Osteocyte (in vitro differentiated cells): Measurements from ENCODE around the gene TM2D1. TPM values are rescaled to one million over a fixed set of nuclear protein-coding genes. Genes with fewer than 3 reads are reported as not detected.

ENCODE experiments used
- DNase-seq: peaks from one replicate; pipeline ENCODE4 v3.0.0; 2021; ENCODE audit warnings: mixed read lengths; ENCODE audit not compliant: unreplicated experiment; ENCODE audit errors: extremely low spot score
- H3K27ac Mint-ChIP-seq: one replicate; pipeline ENCODE4 v1.8.0; 2021; ENCODE audit warnings: mild to moderate bottlenecking, mixed read lengths; ENCODE audit not compliant: unreplicated experiment
- H3K27me3 Mint-ChIP-seq: one replicate; pipeline ENCODE4 v1.8.0; 2021; ENCODE audit warnings: mixed read lengths; ENCODE audit not compliant: unreplicated experiment
- H3K36me3 Mint-ChIP-seq: one replicate; pipeline ENCODE4 v1.8.0; 2021; ENCODE audit warnings: mixed read lengths; ENCODE audit not compliant: unreplicated experiment
- H3K4me1 Mint-ChIP-seq: one replicate; pipeline ENCODE4 v1.8.0; 2021; ENCODE audit warnings: mixed read lengths; ENCODE audit not compliant: unreplicated experiment
- H3K4me3 Mint-ChIP-seq: one replicate; pipeline ENCODE4 v1.8.0; 2021; ENCODE audit warnings: mild to moderate bottlenecking, moderate library complexity, mixed read lengths; ENCODE audit not compliant: unreplicated experiment
- H3K9me3 Mint-ChIP-seq: one replicate; pipeline ENCODE4 v1.8.0; 2021; ENCODE audit warnings: mixed read lengths; ENCODE audit not compliant: unreplicated experiment
- CTCF ChIP-seq: fragments of 200-600 bp; sonication (generic); IDR thresholded peaks from 2 replicates; pipeline ENCODE4 v1.5.0; 2021; ENCODE audit warnings: antibody characterized with exemption, mild to moderate bottlenecking, moderate library complexity
- total RNA-seq: library from RNA; stranded (reverse); gene quantifications from 2 replicates; pipeline ENCODE4 v1.2.1, GENCODE V29; 2021

The TM2D1 gene
- total RNA-seq, 1 donor from 2014 or later, result 56.9 TPM

DNA sequence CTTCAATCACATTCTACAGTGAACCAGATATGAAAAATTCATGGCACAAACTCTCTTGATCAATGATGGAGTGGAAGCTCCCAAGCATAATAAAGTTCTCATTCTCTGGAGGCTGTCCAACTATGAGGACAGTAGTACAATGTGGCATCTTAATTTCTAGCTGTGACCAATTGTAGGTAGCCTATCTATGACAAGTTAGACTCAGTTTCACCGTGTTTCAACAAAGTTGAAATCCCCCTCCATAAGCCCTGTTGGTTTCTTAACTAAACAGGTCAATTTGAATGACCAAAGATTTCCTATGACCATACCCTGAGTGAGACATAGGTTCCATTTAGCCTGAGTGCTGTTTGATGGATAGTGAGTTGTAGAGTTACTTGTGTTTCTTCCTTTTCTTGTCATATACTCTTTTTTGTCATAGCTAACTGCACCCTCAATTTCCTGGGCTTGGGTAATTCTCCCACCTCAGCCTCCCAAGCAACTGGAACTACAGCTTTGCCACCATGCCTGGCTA, 29.1 kb upstream of the TM2D1 start:
- Mint-ChIP-seq H3K27me3 (no peaks in the 10 kb centered on the region), H3K36me3 (no peaks in the 10 kb centered on the region), H3K27ac (no peak overlapping the region), H3K4me1 (peaks cover 4% of the 10 kb centered on the region), H3K9me3 (no peaks in the 10 kb centered on the region), H3K4me3 (no peak overlapping the region)
- no peak for DNase-seq
- no peak for TF ChIP-seq CTCF

DNA sequence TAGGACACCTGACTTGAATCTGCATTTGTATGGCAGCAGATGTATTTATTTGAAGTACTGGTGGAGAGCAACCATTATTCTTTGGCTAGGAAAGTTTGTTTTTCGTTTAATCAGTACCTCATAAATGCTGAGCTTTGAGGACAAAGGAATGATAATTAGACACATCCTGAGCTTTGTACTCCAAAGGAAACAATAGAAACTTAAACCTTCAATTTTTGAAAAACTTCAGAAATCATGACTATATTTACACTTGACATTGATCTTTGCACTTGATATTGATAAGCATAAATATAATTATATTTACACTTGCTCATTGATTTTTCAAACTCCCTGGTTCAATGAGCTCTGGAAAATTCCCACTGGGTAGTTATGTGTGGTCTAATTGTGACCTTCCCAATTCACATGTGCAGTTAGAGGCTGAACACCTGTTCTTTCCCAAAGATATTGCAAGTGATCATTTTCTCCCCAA, 28.0 kb upstream of the TM2D1 start:
- no peak for TF ChIP-seq CTCF
- Mint-ChIP-seq H3K4me3 (no peak overlapping the region), H3K9me3 (no peaks in the 10 kb centered on the region), H3K27ac (no peak overlapping the region), H3K4me1 (no peaks in the 10 kb centered on the region), H3K27me3 (no peaks in the 10 kb centered on the region), H3K36me3 (no peaks in the 10 kb centered on the region)
- DNase-seq, result no peak

GRCh38 chr1:61749574-61749973, 24.6 kb upstream of the TM2D1 start:
- no peak overlapping the region for H3K27ac Mint-ChIP-seq
- H3K9me3 Mint-ChIP-seq, result no peaks in the 10 kb centered on the region
- H3K36me3 Mint-ChIP-seq, result no peaks in the 10 kb centered on the region
- H3K4me1 Mint-ChIP-seq, result peaks cover 14% of the 10 kb centered on the region
- TF ChIP-seq CTCF, result no peak
- no peaks in the 10 kb centered on the region for H3K27me3 Mint-ChIP-seq
- peak; percentile 32 for DNase-seq
- H3K4me3 Mint-ChIP-seq, result no peak overlapping the region

DNA sequence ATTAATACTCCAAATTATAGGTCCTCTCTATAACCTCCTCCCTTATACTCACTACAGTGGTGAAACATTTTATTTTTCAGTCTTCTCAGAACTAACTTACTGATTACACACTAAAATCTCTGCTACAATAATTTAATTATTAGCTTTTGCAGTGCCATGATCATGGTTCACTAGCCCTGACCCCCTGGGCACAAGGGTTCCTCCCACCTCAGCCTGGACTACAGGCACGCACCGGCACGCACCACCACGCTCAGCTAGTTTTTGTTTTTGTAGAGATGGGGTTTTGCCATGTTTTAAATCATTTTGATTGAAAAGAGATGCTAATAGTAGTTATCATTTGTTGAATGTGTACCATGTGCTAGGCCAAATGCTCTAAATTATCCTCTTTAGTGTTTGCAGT, 23.6 kb upstream of the TM2D1 start:
- peak; percentile 13 for DNase-seq
- H3K4me1 Mint-ChIP-seq, result peaks cover 18% of the 10 kb centered on the region
- H3K4me3 Mint-ChIP-seq, result no peak overlapping the region
- no peaks in the 10 kb centered on the region for H3K36me3 Mint-ChIP-seq
- TF ChIP-seq CTCF, result no peak
- no peaks in the 10 kb centered on the region for H3K9me3 Mint-ChIP-seq
- no peak overlapping the region for H3K27ac Mint-ChIP-seq
- H3K27me3 Mint-ChIP-seq, result no peaks in the 10 kb centered on the region

GRCh38 chr1:61746813-61747212, 21.9 kb upstream of the TM2D1 start:
- Mint-ChIP-seq H3K27me3 (no peaks in the 10 kb centered on the region), H3K4me1 (peaks cover 26% of the 10 kb centered on the region), H3K9me3 (no peaks in the 10 kb centered on the region), H3K4me3 (no peak overlapping the region), H3K27ac (peak overlapping the region; percentile 73), H3K36me3 (no peaks in the 10 kb centered on the region)
- DNase-seq, result no peak
- TF ChIP-seq CTCF, result no peak
